Colon (tissue), 2 donors: ENCODE results near the gene KISS1.

ENCODE experiments used
- FAIRE-seq: peaks from 2 replicates; lab custom pipeline; 2012; peaks lifted over from hg19 to GRCh38; lab: Jason Lieb, UNC
- donor health status: control.
- donor health status: control.

The KISS1 gene

DNA sequence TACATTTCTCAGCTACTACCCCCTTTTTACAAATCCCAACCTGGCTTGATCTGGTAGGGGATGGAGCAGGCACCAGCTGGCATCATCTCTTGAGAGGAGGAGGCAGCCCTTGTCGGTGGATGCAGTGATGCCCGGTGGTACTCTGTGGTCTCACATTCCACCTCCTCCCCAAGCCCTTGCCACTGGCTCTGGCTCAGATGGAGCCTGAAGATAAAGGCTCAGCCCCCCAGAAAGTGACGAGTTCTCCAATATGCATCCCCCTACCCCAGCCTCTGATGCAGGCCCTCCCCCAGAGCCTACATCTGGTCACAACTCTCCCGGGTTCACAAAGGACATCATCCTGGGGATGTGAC, 21.3 kb upstream of the KISS1 start:
- FAIRE-seq, result no peak

GRCh38 chr1:204216880-204217647, 20.8 kb upstream of the KISS1 start:
- no peak for FAIRE-seq

DNA sequence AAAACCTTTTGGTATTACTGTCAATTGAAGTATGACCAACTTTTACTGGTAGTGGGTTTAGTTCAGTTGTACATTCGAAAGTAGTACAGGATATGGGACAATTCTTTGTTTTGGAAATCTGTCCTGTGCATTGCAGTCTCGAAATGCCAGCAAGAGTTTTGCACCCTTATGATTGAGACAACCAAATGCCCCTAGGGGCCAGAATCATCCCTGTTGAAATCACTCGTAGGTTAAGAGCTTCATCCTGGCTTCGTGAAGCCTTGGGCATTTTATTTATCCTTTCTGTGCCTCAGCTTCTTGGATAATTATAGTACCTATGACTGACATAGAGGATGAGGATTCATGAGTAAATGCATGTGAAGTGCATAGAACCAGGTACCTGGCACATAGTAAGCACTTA, 19.9 kb upstream of the KISS1 start:
- FAIRE-seq, result no peak

DNA sequence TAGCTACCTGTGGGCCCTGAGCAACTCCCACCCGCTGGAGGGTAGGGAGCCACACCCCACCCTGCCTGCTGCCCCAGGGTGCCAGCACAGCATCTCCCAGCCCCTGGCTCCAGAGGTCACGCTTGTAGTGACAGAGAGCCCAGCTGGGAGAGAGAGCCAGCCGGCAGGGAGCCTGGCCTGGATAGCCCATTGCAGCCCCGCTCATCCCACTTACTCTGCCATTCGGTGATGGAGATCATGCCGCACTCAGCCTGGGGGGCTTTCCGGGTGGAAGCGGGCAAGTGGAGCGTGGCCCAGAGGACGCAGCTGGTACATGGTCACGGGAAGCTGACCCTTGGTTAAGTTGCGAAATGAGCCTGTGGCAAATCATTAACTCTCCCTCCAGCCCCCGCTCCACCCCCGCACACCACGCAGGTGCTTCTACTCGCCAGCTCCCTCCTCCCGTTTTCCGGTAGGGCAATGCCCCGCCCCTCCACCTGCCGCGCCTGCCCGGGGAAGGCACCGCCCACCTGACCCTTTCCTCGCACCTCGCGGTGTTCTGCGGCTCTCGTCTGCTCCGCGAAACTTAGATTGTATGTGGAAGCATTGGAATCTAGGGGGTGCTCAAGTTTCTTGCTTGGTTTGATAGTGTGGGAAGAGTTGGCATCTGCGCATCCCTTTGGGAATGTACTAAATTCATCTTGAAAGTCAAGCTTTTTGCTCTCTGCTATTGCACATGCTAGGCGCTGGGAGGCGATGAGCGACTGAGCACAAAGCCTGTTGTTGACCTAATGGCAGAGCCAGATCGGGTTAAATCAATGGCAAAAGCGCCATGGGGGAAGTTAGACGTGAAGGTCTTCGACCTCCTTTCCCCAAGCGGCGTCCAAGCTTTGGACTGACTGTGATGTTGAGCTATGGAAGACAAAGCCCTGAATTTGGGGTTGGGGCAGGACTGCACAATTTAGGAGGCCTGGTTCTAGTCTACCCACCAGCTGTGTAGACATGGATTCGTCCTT, 17.7 kb upstream of the KISS1 start, which contains the start of gene GOLT1A:
TSS of gene GOLT1A (minus strand) at position 321 of the 995 bp plus-strand sequence. CDS start at position 239, 82 bp downstream.
- no peak for FAIRE-seq

- FAIRE-seq, result no peak
Observed at GRCh38 chr1:204212715-204213114, 16.4 kb upstream of the KISS1 start.

GRCh38 chr1:204211046-204211445, 14.8 kb upstream of the KISS1 start:
- FAIRE-seq, result no peak

- no peak for FAIRE-seq
Observed at GRCh38 chr1:204207136-204207616, 10.9 kb upstream of the KISS1 start.

GRCh38 chr1:204206121-204206520, 9.8 kb upstream of the KISS1 start:
- no peak for FAIRE-seq

DNA sequence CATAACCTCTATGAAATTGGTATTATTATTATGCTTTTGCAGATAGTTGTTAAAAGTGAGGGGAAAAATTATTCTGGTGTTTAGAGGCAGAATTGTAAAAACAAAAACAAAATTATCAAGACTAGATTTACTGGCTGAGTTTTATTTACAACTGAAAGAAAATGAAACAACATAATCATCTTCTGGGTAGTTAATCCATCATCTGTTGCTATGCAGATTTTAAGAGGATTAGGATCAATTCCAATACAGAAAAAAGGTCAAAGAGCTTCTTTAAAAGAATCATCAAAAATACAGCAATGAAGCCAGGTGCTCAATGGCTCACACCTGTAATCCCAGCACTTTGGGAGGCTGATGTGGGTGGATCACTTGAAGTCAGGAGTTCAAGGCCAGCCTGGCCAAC, 9.2 kb upstream of the KISS1 start:
- no peak for FAIRE-seq

DNA sequence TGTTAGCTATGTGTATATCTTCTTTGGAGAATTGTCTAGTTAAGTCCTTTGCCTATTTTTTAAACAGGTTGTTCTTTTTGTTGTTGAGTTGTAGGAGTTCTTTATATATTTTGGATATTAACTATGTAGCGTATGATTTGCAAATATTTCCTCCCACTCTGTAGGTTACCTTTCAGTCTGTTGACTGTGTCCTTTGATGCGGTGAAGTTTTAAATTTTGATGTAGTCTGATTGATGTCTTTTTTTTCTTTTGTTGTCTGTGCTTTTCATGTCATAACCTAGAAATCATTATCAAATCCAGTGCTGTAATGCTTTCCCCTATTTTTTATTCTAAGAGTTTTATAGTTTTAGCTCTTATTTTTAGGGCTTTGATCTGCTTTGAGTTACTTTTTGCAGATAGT, 8.7 kb upstream of the KISS1 start:
- FAIRE-seq, result no peak

- no peak for FAIRE-seq
Observed at GRCh38 chr1:204203206-204203767, 7.0 kb upstream of the KISS1 start.

DNA sequence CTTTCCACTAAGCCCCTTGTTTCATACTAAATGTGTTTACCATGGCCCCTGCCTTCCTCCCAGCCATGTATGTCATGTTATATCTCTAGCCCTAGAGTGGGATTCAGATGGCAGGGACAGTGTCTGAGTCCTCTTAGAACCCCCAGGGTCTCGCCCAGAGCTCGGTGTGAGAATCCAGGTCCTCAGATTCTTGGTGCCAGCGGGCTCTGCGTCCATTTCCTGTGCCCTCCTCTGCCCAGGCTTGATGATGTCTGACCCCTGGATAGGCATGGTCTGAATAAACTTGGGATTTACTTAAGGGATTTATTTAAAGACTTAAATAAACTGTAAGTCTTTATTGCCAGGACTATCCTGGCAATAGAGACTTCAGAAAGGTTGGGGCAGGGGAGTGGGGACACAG, 6.2 kb upstream of the KISS1 start:
- no peak for FAIRE-seq

- no peak for FAIRE-seq
Observed at GRCh38 chr1:204201348-204202040, 5.2 kb upstream of the KISS1 start.

GRCh38 chr1:204199579-204199978, 3.3 kb upstream of the KISS1 start:
- FAIRE-seq, result no peak

GRCh38 chr1:204198348-204199340, 2.4 kb upstream of the KISS1 start:
- no peak for FAIRE-seq

- no peak for FAIRE-seq
Observed at GRCh38 chr1:204197068-204197467, 777 bp upstream of the KISS1 start.

- no peak for FAIRE-seq
Observed at GRCh38 chr1:204194771-204195170, 1.5 kb downstream of the KISS1 start.

- FAIRE-seq, result no peak
Observed at GRCh38 chr1:204194080-204194479, 2.2 kb downstream of the KISS1 start.

- FAIRE-seq, result no peak
Observed at GRCh38 chr1:204192589-204193352, 3.5 kb downstream of the KISS1 start.

DNA sequence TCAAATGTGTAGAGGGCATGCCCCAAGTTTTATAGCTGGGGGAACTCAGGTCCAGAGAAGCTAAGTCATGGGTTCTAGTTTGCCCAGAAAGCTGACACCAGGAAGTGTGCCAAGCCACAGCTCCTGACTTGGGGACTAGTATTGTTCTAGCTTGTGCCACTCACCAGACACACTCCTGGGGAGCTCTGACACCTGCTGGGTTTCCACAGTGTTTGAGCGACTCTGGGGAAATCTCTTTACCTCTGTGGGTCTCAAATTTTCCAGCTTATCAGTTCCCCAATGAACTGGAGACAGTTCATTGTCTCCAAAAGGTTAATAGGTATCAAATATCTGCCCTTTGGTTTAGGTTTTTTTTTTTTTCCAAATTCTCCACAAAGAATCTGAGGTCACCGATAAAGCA, 4.2 kb downstream of the KISS1 start:
- no peak for FAIRE-seq
